Stimulated activated CD4-positive, alpha-beta T cell treated with anti-CD3 and anti-CD28 coated beads, Interleukin-1b, Interleukin-23, amount 100 ng/mL, for 1 hour (primary cell): ENCODE measurements around the gene EXOC2.
"Not testable (repeated sequence)": the region's sequence is repeated elsewhere in the genome, so short reads cannot be mapped to it uniquely, and the experiment has no call there.

Source experiments
- DNase-seq, 2 donors: peaks; one replicate each; pipeline ENCODE4 v3.0.0-alpha.2; 2020; ENCODE audit warnings: low read depth in 2 of 2

EXOC2 gene

GRCh38 chr6:680251-680650 is 12.7 kb downstream of the EXOC2 start:
- no peak for DNase-seq

- DNase-seq = no peak
These were observed 13.7 kb downstream of the EXOC2 start for GRCh38 chr6:679282-679681.

GRCh38 chr6:678520-678919 is 14.4 kb downstream of the EXOC2 start:
- DNase-seq = no peak

GRCh38 chr6:677919-678318 is 15.0 kb downstream of the EXOC2 start:
- no peak for DNase-seq

- DNase-seq = no peak
These were observed 18.0 kb downstream of the EXOC2 start for GRCh38 chr6:674956-675355.

- no peak for DNase-seq
These were observed 18.5 kb downstream of the EXOC2 start for GRCh38 chr6:674406-674805.

GRCh38 chr6:667253-667927 is 25.5 kb downstream of the EXOC2 start:
- no peak for DNase-seq

- no peak for DNase-seq
These were observed 27.3 kb downstream of the EXOC2 start for GRCh38 chr6:665403-666267.

- not testable (repeated sequence) for DNase-seq
These were observed 29.2 kb downstream of the EXOC2 start for GRCh38 chr6:663788-664187.

- no peak for DNase-seq
These were observed 33.0 kb downstream of the EXOC2 start for GRCh38 chr6:659716-660581.

- DNase-seq = no peak
These were observed 34.7 kb downstream of the EXOC2 start for GRCh38 chr6:658244-658643.

- DNase-seq = no peak
These were observed 35.2 kb downstream of the EXOC2 start for GRCh38 chr6:657743-658142.

- DNase-seq = no peak
These were observed 36.3 kb downstream of the EXOC2 start, which contains the start of gene HUS1B for GRCh38 chr6:656460-657252. HUS1B (minus strand) TSS chr6:657100; CDS start chr6:656944, 156 bp downstream.

GRCh38 chr6:654136-654535 is 38.8 kb downstream of the EXOC2 start:
- no peak for DNase-seq

- no peak for DNase-seq
These were observed 40.1 kb downstream of the EXOC2 start for GRCh38 chr6:652865-653264.

- DNase-seq = no peak
These were observed 42.8 kb downstream of the EXOC2 start for GRCh38 chr6:650098-650497.

- DNase-seq = no peak
These were observed 50.1 kb downstream of the EXOC2 start for GRCh38 chr6:642805-643204.

- DNase-seq = no peak
These were observed 51.5 kb downstream of the EXOC2 start for GRCh38 chr6:641225-641985.

- DNase-seq = no peak
These were observed 56.5 kb downstream of the EXOC2 start for GRCh38 chr6:636488-636887.

GRCh38 chr6:635233-635632 is 57.7 kb downstream of the EXOC2 start:
- no peak for DNase-seq

- no peak for DNase-seq
These were observed 59.3 kb downstream of the EXOC2 start for GRCh38 chr6:633611-634010.
